Mucosa of descending colon (tissue), 3 donors: ENCODE measurements around the gene MBTPS1. TPM values are rescaled to one million over a fixed set of nuclear protein-coding genes. Genes with fewer than 3 reads are reported as not detected.

Experiments
- ATAC-seq: fragments of 200-7000 bp; cut with Tn5 transposase; one replicate; pipeline ENCODE4 v1.9.1; 2020; ENCODE audit warnings: mild to moderate bottlenecking, moderate library complexity
- DNase-seq, 3 donors: peaks; one replicate each; pipeline ENCODE4 v3.0.0-alpha.2; 2020
- H3K36me3 ChIP-seq: fragments of 200-600 bp; one replicate; pipeline ENCODE4 v1.8.0; 2021; ENCODE audit warnings: low read depth, mild to moderate bottlenecking
- H3K4me1 ChIP-seq: fragments of 200-600 bp; one replicate; pipeline ENCODE4 v1.8.0; 2021; ENCODE audit warnings: low read depth, mild to moderate bottlenecking
- H3K4me3 ChIP-seq: fragments of 200-600 bp; one replicate; pipeline ENCODE4 v1.8.0; 2021; ENCODE audit warnings: mild to moderate bottlenecking
- H3K9me3 ChIP-seq: fragments of 200-600 bp; one replicate; pipeline ENCODE4 v1.8.0; 2021; ENCODE audit warnings: mild to moderate bottlenecking
- CTCF ChIP-seq: fragments of 200-600 bp; IDR thresholded peaks from one replicate; pipeline ENCODE4 v1.8.0; 2022; ENCODE audit warnings: antibody characterized with exemption, mild to moderate bottlenecking
- intact Hi-C, 2 donors: fragments of 100-400 bp; cut with DNase I in 1 of 2; cut with micrococcal nuclease in 1 of 2; formaldehyde crosslinking; loops; one replicate each; pipeline versions ENCODE4 v1.11.0 to v1.11.1; 2022; cut with DNase I, micrococcal nuclease
- total RNA-seq, 3 donors: library from RNA; stranded (reverse); fragmentation: NEBNext Ultra II Directional in 2 of 3; extraction: Animal tissue kit (Norgen Biotek cat#: 25700) in 2 of 3; gene quantifications; one replicate each; pipeline versions ENCODE4 v1.2.1 to v1.2.4, GENCODE V29; 2021 to 2023
- donor health status: DM: no; HTN: no; CAD: no; lungs with moderate emphysema.
- donor health status: DM: no; HTN: no; CAD: no.
- donor health status: DM: no; HTN: yes; CAD: no.

MBTPS1 gene
- total RNA-seq, 3 donors from 2014 or later, result 66.1 to 97.0 (median 93.4) TPM

GRCh38 chr16:84095466-84095865 is 21.3 kb downstream of the MBTPS1 start:
- H3K36me3 ChIP-seq, result peaks cover 11% of the 10 kb centered on the region
- ATAC-seq, result peak; percentile 27

GRCh38 chr16:84093879-84094270 is 22.9 kb downstream of the MBTPS1 start:
- intact Hi-C loops, result no loop called here
- H3K9me3 ChIP-seq, result no peaks in the 10 kb centered on the region
- no peak for TF ChIP-seq CTCF
- no peak overlapping the region for H3K4me3 ChIP-seq
- ATAC-seq, result no peak
- H3K36me3 ChIP-seq, result peaks cover 15% of the 10 kb centered on the region
- H3K4me1 ChIP-seq, result peaks cover 26% of the 10 kb centered on the region
- DNase-seq, result no peak

More at GRCh38 chr16:84095466-84095865, 21.3 kb downstream of the MBTPS1 start:
- H3K4me3 ChIP-seq, result no peak overlapping the region
- no peaks in the 10 kb centered on the region for H3K9me3 ChIP-seq
- peak in 1 of 3 donors; percentile 49 for DNase-seq
- intact Hi-C loops, result no loop called here
- peaks cover 30% of the 10 kb centered on the region for H3K4me1 ChIP-seq
- TF ChIP-seq CTCF, result no peak

- DNase-seq, result peak in 2 of 3 donors; percentile 46 to 50
- H3K9me3 ChIP-seq, result no peaks in the 10 kb centered on the region
- peaks cover 26% of the 10 kb centered on the region for H3K4me1 ChIP-seq
- TF ChIP-seq CTCF, result no peak
- peak; percentile 76 for ATAC-seq
- no peak overlapping the region for H3K4me3 ChIP-seq
- intact Hi-C loops, result no loop called here
- peaks cover 15% of the 10 kb centered on the region for H3K36me3 ChIP-seq
Observed at GRCh38 chr16:84093120-84093878, 23.4 kb downstream of the MBTPS1 start.

GRCh38 chr16:84091460-84091859 is 25.3 kb downstream of the MBTPS1 start:
- ATAC-seq (no peak), DNase-seq (no peak)
- H3K9me3 ChIP-seq, result no peaks in the 10 kb centered on the region
- H3K4me1 ChIP-seq, result peaks cover 18% of the 10 kb centered on the region
- H3K4me3 ChIP-seq, result no peak overlapping the region
- TF ChIP-seq CTCF, result no peak
- intact Hi-C loops, result no loop called here
- peaks cover 18% of the 10 kb centered on the region for H3K36me3 ChIP-seq

GRCh38 chr16:84090211-84090610 is 26.5 kb downstream of the MBTPS1 start:
- ATAC-seq (no peak), DNase-seq (no peak)
- H3K9me3 ChIP-seq, result no peaks in the 10 kb centered on the region
- intact Hi-C loops, result no loop called here
- H3K4me3 ChIP-seq, result no peak overlapping the region
- TF ChIP-seq CTCF, result no peak
- H3K36me3 ChIP-seq, result peaks cover 18% of the 10 kb centered on the region
- peaks cover 13% of the 10 kb centered on the region for H3K4me1 ChIP-seq
